CD4-positive, alpha-beta T cell treated with Interleukin-6 for 4 hours (primary cell): Measurements from ENCODE around the gene MAP1S.
A peak's percentile ranks its signal among the peaks of the same experiment; 100 is the strongest.

Experiments
- DNase-seq: peaks from one replicate; pipeline ENCODE4 v3.0.0-alpha.2; 2020; ENCODE audit warnings: mixed read lengths

Gene MAP1S

DNA sequence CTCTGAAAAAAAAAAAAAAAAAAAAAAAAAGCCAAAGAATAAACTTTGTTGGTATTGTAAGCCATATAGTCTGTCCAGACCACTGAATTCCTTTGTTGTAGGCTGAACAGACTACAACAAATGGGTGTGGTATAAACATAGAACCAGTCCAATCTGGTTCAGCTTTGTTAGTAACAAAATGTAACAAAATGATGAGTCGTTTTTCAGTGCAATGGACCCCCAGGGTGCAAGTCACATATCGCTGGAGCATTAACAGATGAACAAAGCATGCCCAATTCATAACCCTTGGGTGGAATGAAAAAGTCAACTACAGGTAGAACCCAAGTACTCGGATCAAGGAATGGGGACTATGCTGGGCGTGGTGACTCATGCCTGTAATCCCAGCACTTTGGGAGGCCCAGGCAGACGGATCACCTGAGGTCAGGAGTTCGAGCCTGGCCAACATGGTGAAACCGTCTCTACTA lies 18.4 kb downstream of the MAP1S start:
- DNase-seq, result no peak

DNA sequence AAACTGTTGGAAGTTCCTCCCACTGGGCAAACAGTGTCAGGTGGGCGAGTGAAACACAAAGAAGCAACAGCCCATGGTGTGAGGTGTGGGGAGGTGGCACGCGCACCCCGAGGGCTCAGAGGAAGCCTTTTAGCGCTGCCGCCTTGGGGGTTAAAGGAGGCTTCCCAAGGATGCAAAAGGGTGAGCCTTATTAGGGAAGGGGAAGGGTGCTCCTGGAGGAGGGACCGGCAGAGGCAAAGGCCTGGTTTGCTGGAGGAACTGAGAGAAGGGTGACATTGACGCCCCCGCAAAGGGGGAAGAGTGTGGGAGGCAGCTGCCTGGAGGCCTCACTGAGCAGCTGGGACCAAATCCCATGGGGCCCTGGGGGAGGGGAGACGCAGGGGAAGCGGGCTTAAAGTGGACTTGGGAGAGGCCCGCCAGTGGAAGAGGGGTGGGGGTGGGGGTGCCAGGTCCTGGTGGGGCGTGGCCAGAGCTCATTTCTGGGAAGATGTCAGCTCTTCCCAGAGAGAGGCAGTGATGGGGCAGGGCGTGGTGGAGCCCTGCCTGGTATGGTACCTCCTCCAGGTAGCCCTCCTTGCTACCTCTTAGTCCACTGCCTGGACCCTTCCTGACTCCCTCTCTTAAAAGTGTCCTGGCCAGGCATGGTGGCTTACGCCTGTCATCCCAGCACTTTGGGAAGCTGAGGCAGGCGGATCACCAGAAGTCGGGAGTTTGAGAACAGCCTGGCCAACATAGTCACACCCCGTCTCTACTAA lies 20.0 kb downstream of the MAP1S start:
- no peak for DNase-seq

DNA sequence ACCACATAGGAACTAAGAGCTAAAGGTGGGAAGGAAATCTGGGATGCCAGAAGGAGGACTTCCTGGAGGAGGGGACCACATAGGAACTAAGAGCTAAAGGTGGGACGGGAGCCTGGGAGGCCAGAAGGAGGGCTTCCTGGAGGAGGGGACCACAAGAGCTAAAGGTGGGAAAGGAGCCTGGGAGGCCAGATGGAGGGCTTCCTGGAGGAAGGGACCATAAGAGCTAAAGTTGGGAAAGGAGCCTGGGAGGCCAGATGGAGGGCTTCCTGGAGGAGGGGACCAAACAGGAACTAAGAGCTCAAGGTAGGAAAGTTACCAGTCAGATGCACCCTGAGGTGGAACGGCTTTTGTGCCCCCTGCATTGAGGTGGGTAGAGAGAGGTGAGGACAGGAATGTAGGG lies 22.2 kb downstream of the MAP1S start:
- DNase-seq, result no peak

DNA sequence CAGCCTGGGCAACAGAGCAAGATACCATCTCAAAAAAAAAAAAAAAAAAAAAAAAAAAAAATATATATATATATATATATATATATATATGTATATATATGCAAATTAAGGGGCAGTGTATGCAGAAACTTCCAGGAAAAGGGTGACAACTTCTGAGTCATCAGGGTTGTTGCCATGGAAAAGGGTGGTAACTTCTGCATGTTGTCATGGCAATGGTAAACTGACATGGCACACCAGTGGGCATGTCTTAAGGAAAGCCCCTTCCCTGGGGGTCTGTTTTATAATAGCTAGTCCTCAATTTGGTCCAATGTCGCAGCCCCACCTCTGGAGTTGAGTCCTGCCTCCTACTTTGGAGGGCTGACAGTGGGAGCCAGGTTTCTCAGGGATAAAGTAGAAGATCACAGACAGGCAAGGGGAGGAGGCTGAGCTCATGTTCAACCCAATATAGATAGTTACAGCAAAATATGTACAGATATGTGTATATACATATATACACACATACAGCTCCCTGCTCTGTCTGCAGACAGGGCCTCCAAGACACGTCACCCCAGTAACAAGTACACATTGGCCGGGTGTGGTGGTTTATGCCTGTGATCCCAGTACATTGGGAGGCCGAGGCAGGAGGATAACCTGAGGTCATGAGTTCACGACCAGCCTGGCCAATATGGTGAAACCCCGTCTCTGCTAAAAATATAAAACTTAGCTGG lies 24.7 kb downstream of the MAP1S start:
- no peak for DNase-seq

DNA sequence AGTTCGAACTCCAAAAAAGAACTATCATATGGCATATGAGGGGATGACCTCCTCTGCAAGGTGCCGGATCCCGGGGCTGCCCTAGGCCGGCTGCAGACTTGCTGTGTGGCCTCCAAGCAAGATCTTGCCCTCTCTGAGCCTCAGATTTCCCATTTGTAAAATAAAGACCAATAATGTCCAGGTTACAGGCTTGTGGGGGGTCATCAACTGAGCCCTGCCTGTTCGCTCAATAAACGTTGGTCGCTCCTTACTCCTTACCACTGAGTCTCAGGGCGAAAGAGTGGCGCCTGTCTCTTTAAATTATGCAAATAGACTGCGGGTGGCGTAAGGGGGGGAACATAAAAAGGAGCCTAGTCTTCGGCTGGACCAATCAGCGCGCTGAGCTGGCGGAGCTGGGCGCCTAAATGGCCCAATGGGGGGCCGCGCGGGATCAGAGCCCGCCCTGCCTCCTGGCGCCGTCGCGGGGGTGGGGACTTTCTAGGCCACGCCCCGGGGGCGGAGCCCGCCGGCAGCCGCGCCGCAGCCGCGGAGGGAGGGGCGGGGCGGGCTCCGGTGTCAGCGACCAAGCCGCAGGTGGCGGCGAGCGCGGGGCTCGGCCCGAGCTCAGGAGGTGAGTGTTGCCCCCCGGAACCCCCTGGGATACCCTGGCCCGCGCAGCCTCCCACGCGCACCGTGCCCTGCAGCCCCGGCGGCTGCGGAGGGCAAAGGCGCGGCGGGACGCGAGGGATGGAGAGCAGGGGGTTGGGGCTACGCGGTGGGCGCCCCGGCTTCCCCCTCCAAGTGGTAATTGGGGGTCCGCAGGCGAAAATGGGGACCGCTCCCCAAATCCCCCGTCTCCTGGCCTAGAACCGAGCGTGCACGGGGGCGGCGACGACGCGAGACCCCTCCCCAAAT lies 28.2 kb downstream of the MAP1S start:
- peak; percentile 94 for DNase-seq

DNA sequence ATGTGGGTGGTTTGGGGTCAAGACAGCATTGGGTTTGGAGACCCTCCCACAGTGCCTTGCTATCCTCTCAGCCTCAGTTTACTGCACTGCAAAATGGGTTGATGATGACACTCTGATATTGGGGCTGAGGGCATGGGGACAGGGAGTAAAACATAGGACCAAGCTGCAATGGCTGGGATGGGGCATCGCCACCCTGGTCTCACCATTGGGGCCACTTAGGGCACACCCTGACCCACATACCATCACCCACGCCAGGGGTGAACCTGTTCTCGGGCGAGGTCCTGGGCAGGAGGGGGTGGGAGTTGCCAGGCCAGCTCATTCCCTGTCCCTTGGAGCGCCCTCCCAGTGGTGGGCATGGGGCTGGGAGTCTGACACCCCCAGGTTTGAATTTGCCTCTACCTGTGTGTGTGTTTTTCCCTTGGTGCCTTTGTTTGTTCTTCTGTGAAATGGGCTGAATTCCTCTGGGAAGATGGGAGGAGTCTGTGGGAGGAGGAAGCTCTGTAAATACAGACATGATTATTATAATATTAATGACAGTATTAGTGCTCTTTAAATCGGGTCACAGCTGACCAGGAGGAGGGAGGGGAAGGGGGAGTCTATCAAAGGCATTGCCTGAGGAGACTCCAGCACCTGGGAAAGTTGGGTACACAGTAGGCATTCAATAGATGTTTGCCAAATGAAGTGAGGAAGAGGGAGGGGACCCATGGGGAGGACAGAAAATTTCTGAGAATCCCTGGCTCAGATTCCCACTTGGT lies 29.8 kb downstream of the MAP1S start:
- DNase-seq, result no peak

DNA sequence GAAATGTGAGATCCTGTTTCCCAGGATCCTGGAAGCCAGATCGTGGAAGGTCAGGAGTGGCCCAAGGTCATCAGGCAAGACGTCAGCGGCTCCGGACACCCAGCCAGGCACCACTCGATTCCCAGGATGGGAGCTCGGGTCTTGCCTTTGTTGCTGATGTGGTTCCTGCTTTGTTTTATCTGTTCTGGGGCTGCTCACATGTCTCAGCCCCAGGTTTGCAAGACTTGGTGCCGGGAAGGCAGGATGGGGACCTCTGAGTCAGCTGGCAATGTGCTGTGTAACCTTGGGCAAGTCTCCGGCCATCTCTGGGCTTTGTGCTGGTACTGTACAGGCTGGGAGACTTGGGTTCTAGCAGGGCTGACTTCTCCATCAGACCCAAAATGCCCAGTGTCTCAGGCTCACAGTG lies 30.6 kb downstream of the MAP1S start:
- DNase-seq, result peak; percentile 68

DNA sequence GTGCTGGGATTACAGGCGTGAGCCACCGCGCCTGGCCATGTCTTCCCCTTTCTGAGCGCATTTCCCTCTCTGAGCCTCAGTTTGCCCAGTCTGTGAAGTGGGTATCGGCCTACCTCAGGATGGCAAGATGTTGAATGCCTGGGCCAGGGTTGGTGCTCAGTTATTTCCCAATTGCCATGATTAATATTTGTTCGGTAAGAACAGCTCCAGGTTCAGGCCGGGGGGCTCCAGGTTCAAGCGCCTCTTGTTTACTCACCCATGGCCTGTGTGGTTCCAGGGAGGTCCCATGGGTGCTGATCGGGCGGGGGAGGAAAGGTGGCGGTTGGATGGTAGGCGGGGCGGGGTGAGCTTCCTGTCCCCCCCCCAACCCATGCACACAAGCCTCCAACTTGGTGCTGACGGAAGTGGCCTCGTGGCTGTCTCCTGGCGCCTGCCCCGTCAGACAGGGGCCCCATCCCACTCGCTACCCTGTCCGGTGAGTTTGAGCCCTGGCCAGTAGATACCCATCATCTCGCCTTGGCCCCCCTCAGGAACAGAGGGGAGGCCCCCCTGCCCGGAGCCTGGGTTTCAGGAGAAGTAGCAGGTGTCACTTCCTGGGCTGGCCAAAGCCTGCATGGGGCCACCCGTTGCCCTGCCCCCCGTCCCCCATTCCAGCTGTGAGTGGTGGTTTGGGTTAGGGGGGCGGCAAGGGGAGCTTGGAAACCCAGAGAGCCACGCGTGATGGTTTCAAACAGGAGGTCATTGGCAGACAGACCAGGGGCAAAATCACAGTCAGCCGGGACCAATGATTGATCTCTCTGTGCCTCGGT lies 32.0 kb downstream of the MAP1S start, which contains the start of gene FCHO1:
Gene FCHO1, plus strand, starts transcription at position 375 of the 809 bp plus-strand sequence. CDS start 3,688 bp downstream, outside the sequence.
- DNase-seq, result peak; percentile 92

DNA sequence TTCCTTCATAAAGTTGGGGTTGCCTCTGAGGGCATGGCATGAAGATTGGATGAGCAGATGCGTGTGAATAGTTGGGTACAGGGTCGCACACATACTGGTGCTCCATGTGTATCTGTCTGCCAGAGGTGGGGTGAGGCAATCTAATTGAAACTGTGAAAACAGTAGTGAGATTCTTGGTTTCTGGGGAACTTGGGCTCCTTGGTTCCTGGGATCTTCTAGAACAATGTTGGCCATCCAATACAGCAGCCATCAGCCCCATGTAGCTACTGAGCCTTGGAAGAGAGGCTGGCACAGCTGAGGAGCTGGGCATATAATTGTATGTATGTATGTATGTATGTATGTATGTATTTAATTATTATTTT lies 32.6 kb downstream of the MAP1S start:
- no peak for DNase-seq

DNA sequence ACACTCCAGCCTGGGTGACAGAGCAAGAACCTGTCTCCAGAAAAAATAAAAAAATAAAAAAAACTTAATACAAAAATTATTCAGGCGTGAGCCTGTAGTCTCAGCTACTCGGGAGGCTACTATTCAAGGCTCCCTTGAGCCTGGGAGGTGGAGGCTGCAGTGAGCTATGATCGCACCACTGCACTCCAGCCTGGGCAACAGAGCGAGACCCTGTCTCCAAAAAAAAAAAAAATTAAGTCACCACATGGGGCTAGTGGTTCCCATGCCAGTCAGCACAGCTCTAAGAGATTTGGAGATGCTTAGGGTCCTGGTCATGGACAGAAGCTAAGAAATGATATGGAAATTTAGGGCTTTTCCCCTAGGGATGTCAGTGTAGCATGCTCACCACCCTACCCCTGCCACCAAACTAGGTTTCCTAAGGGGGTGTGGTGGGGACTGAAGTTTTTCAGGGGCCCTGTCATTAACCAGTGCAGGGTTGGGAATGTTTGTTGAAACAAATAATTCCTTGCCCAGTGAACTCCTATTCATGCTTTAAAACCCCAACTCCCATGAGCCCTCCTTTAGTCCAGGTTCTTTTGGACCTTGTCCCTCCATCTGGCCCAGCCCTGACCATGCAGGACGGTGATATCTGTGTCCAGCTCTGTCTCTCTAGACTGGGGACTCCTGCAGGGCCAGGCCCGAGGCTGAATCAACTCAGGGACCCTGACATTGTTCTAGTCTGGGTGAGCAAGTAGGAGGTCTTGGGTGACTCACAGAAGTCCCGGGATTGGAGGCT lies 33.8 kb downstream of the MAP1S start:
- no peak for DNase-seq

DNA sequence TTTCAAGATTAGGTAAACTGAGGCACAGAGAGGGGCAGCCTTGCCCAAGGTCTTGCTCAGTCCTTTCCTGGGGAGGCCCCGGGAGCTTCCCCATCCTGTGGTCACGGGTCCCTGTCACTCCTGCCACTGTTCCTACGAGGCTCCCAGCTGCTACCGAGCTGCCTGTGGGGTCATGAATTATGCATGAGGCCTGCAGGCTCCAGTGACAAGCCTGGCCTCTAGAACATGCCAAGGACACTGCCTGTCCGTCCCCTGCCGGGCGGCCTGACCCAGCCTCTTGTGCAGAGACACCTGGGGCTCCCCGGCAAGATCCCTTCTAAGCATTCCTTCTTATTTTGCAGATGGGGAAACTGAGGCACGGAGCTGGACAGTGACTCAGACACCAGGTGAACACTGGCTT lies 34.7 kb downstream of the MAP1S start:
- no peak for DNase-seq

DNA sequence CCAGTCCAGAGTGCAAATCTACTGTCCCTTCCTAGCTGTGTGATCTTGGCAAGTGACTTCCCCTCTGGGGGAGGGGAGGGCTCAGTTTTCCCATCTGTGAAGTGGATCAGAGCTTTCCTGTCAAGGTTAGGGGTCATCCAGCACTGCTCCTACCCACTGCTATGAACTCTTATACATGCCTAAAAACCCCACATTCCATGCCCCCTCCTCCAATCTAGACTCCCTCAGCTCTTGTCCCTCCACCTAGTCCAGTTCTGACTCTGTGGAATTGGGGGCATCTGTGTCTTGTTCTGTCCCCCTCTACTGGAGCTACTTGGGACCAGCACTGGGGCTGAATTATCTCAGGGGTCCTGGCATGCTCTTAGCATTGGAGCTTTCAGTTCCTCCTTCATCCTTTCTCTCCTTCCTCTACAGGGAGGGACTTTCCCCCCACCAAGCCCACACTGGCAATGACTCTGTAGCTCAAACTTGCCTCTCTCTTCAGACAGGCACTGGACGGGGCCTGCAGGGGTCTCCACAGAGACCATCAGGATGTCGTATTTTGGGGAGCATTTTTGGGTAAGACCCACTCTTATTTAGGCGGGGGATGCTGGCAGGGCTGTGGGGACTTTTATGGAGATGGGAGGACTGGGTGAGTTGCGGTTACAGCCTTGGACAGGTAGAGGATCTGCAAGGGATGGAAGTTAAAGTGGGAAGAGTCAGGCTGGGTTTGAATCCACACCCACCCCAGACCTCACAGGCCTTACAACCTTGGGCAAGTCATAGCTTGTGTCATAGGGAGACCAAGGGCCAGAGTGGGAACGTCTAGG lies 35.6 kb downstream of the MAP1S start:
- no peak for DNase-seq

DNA sequence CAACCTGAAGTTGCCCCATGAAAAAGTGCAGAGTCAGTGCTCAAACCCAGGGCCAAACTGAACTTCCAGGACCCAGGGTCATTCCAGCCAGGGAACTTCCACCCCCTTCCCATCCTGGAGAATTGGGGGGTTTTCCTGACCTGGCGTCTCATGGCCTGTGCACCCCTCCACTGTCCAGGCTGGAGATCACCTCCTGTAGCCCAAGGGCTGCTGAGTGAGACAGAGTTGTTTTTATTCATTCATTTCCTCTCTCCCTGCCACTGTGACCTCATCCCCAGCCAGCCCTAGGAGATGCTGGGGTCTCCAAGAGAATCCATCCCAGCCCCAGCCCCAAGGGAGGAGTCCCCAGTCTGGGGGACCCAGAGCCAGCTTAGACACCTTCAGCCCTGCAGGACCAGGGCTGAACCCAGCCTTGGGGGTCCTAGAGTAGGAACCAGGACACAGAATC lies 36.2 kb downstream of the MAP1S start:
- no peak for DNase-seq

DNA sequence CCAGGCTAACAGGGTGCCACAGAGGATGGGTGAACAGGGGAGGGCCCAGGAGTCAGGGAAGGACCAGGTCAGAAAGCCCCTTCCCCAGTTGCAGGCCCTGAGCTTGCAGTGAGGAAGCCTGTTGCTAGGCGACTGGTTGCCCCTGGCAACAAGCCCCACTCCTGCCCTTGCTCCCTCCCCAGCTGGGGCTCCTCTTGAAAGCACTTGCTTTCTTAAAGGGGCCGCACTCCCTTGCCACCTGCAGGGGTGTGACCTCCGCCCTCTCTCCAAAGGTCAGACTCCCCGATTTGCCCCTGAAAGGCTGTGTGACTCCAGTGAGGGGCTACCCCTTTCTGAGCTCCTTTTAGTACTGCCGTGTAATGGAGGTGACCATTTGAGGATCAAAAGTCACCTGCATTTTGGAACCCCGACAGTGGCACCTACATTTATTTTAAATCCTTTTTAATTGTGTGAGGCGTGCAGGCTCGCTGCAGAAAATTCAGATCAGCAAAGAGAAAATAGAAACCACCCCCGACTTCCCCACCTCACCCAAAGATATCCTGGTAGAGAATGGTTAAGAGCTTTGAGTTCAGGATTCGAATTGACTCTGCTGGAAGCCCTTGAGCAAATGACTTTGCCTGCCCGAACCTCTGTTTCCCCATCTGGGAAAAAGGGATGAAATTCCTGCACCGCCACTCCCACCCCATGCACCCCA lies 36.8 kb downstream of the MAP1S start:
- DNase-seq, result peak; percentile 58

DNA sequence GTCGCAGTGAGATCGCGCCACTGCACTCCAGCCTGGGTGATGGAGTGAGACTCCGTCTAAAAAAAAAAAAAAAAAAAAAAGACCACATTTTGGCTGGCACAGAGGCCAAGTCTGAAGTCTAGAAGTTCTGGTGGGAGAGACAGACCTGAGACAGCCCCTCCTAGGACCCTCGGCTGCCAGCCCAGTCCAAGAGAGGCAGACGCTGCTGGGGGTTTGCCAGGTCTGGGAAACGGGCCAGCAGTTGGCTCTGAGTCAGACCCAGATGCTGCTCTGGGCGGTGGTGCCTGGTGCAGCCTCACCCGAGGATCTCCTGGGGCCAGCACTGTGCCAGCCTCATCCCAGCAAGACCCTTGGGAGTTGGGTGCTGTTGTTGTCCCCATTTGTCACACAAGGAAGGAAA lies 37.8 kb downstream of the MAP1S start:
- DNase-seq, result no peak

DNA sequence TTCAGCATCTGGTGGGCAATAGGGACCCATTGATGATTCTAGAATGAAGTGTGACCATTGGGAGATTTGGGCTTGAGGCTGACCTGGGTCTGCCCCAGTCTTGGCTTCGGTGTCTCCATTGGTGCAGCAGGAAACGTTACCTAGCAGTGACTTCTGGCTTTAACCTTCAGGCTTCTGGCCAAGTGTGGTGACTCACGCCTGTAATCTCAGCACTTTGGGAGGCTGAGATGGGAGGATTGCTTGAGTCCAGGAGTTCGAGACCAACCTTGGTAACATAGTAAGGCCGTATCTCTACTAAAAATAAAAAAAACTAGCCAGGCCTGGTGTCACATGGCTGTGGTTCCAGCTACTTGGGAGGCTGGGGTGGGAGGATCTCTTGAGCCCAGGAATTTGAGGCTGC lies 39.2 kb downstream of the MAP1S start:
- DNase-seq, result no peak

DNA sequence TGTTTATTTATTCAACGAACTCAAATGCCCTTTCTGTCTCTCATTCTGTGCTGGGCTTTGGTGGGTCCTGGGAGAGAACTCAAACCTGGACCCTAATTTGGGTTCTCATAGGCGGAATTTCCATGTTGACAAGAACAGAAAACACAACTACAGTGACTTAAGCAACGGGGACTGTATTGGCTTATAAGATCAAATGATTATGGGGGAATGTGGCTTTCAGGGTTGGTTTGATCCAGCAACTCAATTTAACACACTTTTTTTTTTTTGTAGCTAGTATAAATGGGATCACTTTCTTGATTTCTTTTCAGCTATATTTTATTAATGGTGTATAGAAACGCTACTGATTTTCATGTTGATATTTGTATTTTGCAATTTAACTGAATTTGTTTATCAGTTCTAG lies 41.9 kb downstream of the MAP1S start:
- DNase-seq, result no peak

DNA sequence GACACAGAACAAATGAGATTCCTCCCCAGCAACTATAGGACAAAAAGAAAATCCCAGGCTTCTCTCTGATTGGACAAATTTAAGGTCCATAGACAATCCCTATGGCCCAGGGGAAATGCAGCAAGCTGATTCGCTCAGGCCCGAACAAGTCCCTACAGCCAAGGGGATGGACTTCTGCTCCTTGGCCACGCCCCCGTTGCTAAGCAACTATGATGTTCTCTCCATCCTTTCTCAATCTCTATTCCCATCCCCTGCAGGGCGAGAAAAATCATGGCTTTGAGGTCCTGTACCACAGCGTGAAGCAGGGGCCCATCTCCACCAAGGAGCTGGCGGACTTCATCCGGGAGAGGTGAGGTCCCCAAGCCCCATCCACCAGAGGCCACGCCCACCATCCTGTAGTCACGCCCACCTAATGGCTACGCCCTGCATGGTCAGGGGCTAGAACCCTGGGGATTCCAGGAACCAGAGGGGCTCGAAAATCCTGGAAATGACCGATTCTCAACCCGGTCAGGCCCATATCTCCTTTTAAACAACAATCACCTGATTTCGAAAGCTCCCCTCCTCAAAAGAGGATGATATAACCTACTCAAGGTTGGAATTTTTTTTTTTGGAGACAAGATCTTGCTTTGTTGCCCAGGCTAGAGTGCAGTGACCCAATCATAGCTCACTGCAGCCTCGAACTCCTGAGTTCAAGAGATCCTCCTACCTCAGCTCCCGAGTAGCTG lies 43.4 kb downstream of the MAP1S start:
- DNase-seq, result no peak

DNA sequence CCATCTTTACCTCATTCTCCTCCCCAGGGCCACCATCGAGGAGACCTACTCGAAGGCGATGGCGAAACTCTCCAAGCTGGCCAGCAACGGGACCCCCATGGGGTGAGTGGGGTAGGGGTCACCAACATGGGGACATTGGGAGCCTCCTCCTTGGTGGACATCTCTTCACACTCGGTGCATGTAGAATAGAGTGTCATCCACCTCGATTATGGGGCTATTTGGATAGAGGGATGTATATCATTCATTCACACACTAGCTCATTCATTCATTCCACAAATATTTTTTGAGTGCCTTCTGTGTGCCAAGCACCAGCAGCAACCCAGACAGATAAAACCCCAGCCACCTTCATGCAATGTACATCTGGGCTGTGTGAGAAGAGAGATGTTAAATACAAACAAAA lies 45.1 kb downstream of the MAP1S start:
- DNase-seq, result no peak
